ENCODE measurements around the gene HSPBP1. TPM values are rescaled to one million over a fixed set of nuclear protein-coding genes. Genes with fewer than 3 reads are reported as not detected.

The HSPBP1 gene
- total RNA-seq, 4 donors from 2014 or later, result 24.2 to 48.4 (median 31.2) TPM

GRCh38 chr19:55247621-55248099 is 32.2 kb downstream of the HSPBP1 start:
- Histone ChIP-seq H3K27ac (no peak overlapping the region), H3K27me3 (no peaks in the 10 kb centered on the region), H3K4me1 (peaks cover 5 to 47% of the 10 kb centered on the region in 2 donors), H3K4me3 (replicated peaks in 1 of 3) (no peak overlapping the region), H3K9me3 (no peaks in the 10 kb centered on the region), H3K36me3 (peaks cover 34% of the 10 kb centered on the region in 2 donors)
- DNase-seq, result no peak
- WGBS, 2 donors, result 52 to 55% methylated on average over 10 of the region's 10 CpGs
- TF ChIP-seq POLR2A (IDR thresholded peaks at IDR 0.05), result no peak
- TF ChIP-seq, protein P1, sequence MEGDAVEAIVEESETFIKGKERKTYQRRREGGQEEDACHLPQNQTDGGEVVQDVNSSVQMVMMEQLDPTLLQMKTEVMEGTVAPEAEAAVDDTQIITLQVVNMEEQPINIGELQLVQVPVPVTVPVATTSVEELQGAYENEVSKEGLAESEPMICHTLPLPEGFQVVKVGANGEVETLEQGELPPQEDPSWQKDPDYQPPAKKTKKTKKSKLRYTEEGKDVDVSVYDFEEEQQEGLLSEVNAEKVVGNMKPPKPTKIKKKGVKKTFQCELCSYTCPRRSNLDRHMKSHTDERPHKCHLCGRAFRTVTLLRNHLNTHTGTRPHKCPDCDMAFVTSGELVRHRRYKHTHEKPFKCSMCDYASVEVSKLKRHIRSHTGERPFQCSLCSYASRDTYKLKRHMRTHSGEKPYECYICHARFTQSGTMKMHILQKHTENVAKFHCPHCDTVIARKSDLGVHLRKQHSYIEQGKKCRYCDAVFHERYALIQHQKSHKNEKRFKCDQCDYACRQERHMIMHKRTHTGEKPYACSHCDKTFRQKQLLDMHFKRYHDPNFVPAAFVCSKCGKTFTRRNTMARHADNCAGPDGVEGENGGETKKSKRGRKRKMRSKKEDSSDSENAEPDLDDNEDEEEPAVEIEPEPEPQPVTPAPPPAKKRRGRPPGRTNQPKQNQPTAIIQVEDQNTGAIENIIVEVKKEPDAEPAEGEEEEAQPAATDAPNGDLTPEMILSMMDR (IDR thresholded peaks at IDR 0.05), result no peak
- intact Hi-C loops (cut with DNase I), result no loop called here

- Histone ChIP-seq H3K27ac (no peak overlapping the region), H3K4me3 (replicated peaks in 1 of 3) (no peak overlapping the region), H3K4me1 (peaks cover 5 to 38% of the 10 kb centered on the region in 2 donors), H3K27me3 (no peaks in the 10 kb centered on the region), H3K9me3 (no peaks in the 10 kb centered on the region), H3K36me3 (peaks cover 43% of the 10 kb centered on the region in 2 donors)
- WGBS, 2 donors, result 92 to 96% methylated on average over 33 of the region's 40 CpGs
- DNase-seq, result no peak
- intact Hi-C loops (cut with DNase I), result no loop called here
- TF ChIP-seq POLR2A (IDR thresholded peaks at IDR 0.05), result no peak
- TF ChIP-seq, protein P1 (IDR thresholded peaks at IDR 0.05), result no peak
These were observed 33.2 kb downstream of the HSPBP1 start for GRCh38 chr19:55246462-55247451.

GRCh38 chr19:55245236-55245904 is 34.5 kb downstream of the HSPBP1 start:
- DNase-seq, result no peak
- H3K36me3 ChIP-seq, result peaks cover 57% of the 10 kb centered on the region in 2 donors
- H3K27me3 ChIP-seq, result no peaks in the 10 kb centered on the region
- H3K4me3 ChIP-seq (replicated peaks in 1 of 3), result no peak overlapping the region
- H3K27ac ChIP-seq, result no peak overlapping the region
- TF ChIP-seq POLR2A (IDR thresholded peaks at IDR 0.05), result no peak
- no peaks in the 10 kb centered on the region for H3K9me3 ChIP-seq
- H3K4me1 ChIP-seq, result peaks cover 2 to 25% of the 10 kb centered on the region in 2 donors
- intact Hi-C loops (cut with DNase I), result no loop called here
- WGBS, 2 donors, result 92 to 99% methylated on average over 6 to 14 of the region's 23 CpGs

DNA sequence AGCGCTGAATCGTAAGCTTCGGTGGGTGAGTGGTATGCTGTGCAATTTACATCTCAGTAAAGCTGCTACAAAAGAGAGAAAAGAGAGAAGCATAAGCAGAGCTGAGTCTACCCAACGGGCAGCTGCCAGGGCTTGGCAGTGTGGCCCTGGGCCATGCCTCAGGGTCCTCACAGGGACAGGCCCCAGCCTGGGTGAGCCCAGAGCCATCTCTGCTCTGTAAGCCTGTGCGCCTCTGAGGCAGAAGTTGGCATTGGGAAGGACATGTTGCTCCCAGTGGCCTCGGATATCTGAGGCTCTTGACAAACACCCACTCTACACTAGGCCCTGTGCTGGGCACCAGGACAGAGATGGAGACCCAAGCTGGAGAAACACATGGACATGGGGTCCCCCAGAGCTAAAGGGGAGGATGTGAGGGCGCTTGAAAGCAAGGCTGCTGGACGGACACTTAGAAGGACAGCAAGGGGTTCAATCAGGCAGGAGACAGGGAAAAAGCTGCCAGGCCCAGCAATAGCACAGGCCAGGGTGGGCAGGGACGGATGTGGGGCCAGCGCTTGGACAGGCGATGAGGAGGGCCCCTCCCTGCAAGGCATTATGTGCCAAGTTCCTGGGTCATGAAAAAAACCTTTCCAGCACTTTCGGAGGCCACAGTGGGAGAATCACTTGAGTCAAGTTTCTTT is 35.8 kb downstream of the HSPBP1 start:
- WGBS, 2 donors, result 92 to 93% methylated on average over 12 of the region's 12 CpGs
- intact Hi-C loops (cut with DNase I), result no loop called here
- no peak overlapping the region for H3K4me3 ChIP-seq (replicated peaks in 1 of 3)
- no peak for TF ChIP-seq POLR2A (IDR thresholded peaks at IDR 0.05)
- TF ChIP-seq, protein P1 (IDR thresholded peaks at IDR 0.05), result no peak
- H3K36me3 ChIP-seq, result peaks cover 68 to 69% of the 10 kb centered on the region in 2 donors
- H3K9me3 ChIP-seq, result no peaks in the 10 kb centered on the region
- H3K4me1 ChIP-seq, result peaks cover 0 to 16% of the 10 kb centered on the region in 2 donors
- no peak for DNase-seq
- H3K27me3 ChIP-seq, result no peaks in the 10 kb centered on the region
- no peak overlapping the region for H3K27ac ChIP-seq

DNA sequence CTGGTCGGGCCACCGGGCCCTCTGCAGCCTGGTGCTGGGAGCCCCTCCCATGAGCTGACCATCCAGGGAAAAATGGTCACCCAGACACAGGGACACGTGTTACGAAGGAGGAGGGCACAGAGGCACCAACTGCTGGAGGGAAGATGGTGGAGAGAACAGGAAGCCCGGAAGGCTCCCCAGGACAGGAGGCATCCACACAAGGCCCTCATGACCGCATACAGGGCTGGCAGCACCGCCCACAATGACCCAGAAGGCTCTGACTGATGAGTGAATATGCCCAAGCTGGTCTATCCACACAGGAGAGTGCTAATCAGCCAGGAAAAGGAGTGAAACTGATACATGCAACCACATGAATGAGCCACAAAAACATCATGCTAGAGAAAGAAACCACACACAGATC is 37.4 kb downstream of the HSPBP1 start:
- 86 to 93% methylated on average over 6 to 7 of the region's 7 CpGs for WGBS, 2 donors
- H3K4me1 ChIP-seq, result no peaks in the 10 kb centered on the region
- intact Hi-C loops (cut with DNase I), result no loop called here
- TF ChIP-seq, protein P1 (IDR thresholded peaks at IDR 0.05), result no peak
- no peak for TF ChIP-seq POLR2A (IDR thresholded peaks at IDR 0.05)
- H3K27ac ChIP-seq, result no peak overlapping the region
- H3K4me3 ChIP-seq (replicated peaks in 1 of 3), result no peak overlapping the region
- DNase-seq, result no peak
- no peaks in the 10 kb centered on the region for H3K9me3 ChIP-seq
- H3K27me3 ChIP-seq, result no peaks in the 10 kb centered on the region
- H3K36me3 ChIP-seq, result peaks cover 84 to 85% of the 10 kb centered on the region in 2 donors
